ENCODE results near the gene NEURL1B.

The NEURL1B gene

DNA sequence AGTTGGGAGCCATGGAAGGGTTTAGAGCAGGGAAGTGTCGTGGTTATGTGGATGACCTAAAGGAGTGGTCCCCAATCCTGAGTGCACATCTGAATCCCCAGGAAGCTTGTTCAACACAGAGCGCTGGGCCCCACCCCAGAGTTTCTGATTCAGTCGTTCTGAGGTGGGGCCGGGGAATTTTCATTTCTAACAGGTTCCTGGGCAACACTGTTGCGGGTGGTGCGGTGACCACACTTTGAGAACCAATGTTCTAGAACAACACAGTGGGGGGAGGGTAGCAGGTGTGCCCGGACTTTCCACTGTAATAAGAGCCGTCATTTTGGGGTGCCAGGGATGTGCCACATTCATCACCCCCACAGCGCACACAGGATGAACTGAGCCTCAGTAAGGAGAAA is 90.6 kb downstream of the NEURL1B start:
- DNase-seq, result no peak
- intact Hi-C loops (cut with DNase I), result no loop called here

DNA sequence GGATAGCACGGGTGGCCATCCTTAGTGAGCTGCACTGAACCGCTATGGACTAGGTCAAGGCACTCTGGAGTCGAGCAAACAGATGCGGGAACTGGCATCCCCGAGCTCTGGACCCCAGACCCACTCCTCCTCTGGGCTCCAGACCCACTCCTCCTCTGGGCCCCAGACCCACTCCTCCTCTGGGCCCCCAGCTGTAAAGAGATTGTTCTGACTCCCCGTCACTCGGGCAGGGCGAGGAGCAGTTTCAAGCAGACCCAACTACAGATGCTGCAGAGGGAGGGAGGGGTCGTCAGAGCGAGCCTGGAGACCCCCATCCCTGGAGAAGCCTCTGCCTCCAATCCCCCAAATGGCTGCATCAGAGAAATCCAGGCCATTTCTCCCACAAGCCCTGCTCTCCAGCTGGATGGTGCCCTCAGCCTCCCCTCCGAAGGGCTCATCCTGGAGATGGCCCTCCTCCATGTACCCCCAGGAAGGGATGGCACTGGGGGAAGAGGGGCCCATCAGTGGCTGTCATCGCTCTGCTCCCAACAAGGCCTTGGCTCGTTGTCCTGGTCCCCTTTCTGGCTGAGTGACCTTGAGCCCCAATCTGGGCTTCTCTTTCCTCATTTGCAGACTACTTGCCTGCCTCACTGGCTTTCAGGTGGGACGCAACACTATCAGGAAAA is 91.3 kb downstream of the NEURL1B start:
- intact Hi-C loops (cut with DNase I), result no loop called here
- no peak for DNase-seq

DNA sequence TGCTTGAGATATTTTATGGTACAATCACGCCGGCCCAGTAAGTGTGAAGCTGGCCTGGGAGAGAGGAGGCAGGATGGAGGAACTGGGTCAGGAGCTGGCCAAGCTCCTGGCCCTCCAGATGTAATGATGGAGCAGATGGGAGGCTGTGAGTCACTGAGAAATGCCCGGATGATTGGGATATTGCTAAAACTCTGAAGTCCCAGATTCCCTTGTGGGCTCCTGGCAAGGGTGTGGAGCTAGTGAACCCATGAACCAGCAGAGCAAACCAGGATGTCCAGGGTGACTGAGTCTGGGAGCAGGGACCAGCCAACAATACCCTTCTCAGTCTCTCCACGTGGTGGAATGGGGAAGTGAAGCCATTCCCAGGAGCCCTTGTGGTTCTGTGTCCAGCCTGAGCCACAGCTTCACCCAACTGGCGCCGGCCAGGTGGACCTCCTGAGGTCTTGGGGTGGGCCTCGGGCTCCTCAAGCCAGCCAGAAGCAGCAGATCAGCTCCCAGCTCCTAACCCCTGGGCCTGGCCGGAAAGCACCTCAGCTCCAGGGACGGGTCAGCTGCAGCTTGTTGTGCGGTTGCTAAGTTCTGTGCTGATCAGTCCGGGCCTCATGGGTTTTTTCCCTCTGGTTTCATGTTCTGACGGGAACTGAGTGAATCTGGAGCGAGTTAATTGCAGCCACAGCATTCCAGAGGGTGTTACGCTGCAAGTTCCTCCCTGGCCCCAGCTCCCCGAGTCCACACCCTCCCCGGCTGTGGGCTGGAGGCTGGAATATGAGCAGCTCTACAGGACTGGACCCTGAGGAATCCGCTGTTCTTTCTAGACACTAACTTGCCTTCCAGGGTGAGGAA is 92.3 kb downstream of the NEURL1B start:
- no peak for DNase-seq
- intact Hi-C loops (cut with DNase I), result no loop called here

DNA sequence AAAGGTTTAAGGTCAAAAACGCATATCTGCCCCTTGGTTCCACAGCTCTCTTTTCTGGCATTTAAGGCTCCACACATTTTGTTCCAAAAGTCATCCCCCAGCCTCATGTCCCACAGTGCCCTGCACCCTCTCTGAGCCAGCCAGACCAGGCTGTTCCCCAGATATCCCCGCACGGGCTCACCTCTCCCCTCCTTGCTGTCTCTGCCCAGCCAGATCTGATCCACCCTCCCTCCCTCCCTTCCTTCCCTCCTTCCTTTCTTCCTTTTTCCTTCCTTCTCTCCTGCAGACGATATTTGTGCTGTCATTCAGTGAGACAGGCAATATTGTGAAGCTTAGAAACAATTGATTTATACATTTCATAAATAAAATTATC is 92.9 kb downstream of the NEURL1B start:
- DNase-seq, result no peak
- intact Hi-C loops (cut with DNase I), result no loop called here

DNA sequence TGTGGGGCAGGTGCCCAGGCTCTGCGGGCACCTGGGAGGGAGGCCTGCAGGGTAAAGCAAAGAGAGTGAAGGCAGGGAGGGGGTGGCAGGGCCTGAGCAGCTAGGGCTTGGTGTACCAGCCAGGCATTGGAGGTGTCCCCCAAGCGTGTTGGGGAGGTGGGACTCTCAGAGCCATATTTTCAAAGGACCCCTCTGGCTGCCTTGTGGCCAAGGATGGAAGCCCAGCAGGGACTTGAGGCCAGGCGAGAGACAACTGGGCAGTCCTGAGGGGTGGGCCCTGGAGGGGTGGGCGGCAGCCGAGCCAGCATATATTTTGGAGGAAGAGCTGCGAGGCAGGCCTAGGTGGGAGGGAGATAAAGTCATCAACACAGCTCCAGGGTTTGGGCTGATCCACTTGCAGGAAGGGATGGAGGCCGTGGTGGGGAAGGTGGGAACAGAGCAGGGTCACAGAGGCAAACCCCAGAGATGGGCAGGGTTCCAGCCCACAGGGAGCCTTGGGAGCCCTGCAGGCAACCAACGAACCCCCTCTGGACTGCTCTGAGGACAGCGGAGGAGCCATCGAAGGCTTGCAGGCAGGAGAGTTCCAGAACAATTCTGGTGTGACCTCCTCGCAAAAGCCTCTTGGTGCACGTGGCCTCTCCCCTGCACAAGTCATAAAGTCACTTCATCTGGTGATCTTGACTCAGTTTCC is 94.2 kb downstream of the NEURL1B start:
- DNase-seq, result no peak
- intact Hi-C loops (cut with DNase I), result no loop called here

DNA sequence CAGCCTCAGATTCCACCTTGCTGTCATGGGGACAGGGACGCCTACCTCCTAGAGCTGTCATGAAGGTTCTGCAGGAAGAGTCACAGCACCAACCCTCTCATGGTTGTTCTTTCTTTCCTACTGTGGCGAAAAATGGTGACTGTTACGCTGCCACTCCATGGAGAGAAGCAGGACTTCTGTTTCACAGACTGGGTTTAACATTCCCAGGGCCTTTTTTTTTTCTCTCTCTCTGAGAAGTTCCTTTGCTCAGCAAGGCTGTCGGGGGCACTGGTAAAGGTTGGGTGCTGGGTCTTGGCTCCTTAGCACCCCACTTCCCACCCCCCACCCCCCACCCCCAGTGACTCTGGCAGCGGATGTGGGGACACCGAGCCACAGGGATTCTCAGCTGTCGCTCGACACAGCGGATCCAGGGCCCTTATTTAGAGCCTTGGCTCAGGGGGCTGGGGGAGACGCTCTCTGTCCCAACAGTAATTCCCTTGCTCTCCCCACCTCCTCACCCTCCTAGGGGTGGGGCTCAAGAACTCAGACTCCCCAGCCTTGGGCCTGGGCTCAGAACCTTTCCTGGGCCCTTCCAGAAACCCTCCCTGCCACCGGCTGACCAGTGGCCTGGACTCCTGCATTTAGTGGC is 95.6 kb downstream of the NEURL1B start:
- intact Hi-C loops (cut with DNase I), result no loop called here
- DNase-seq, result no peak

DNA sequence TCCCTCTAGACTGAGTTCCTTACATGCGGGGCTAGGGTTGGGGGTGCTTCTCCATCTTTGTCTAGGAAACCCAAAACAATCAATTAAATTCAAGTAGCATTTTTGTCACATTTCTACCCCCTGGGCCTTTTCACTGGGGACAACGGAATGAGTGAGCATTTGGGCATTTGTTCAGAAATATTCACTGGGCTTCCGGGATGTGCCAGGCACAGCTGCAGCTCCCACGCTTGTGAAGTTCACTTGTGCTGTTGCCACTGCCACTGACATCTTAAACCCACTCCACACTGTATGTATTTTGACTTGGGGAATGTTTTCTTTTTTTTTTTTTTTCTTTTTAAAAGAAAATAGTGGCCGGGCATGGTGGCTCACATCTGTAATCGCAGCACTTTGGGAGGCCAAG is 98.3 kb downstream of the NEURL1B start:
- peak in 4 of 42 donors; percentile 21 to 56 (median 40) for DNase-seq
- intact Hi-C loops (cut with DNase I), result no loop called here

DNA sequence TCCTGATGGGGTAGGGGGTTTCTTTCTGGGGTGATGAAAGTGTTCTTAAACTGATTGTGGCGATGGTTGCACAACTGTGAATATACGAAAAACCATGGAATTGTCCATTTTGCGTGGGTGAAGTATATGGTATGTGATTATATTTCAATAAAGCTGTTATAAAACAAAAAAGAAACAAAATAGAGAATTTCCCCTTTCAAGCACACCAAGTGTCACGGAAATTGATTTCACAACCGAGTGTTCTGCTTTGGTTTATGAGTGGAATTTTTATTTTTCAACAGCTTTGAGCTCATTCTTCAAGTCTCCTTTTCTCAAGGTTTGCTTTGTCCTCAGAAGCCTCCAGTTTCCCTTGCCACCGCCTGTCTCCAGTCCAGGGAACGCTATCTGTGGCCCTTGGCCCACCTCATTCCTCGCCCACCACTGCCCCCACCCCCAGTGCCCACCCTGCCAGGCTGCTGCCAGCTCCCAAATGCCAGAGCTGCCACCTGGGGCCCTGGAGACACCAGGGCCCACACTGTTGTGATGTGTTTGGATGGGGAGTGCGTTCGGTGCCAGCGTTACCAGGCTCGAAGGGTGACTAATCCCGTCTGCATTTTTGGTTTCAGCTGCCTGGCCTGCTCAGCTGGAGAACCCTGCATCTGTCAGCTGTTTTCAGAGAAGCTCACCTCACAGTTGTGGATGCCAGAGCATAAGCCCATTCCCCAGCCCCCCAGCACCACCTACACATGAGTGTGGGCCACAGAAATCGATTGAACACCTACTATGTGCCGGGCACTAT is 99.6 kb downstream of the NEURL1B start:
- peak in 6 of 42 donors; percentile 23 to 66 (median 38) for DNase-seq
- intact Hi-C loops (cut with DNase I), result no loop called here
